Neural progenitor cell (in vitro differentiated cells): ENCODE results near the gene MIER2. TPM values are rescaled to one million over a fixed set of nuclear protein-coding genes. Genes with fewer than 3 reads are reported as not detected.
A peak's percentile ranks its signal among the peaks of the same experiment; 100 is the strongest.

ENCODE experiments used
- DNase-seq: peaks from one replicate; pipeline ENCODE4 v3.0.0-alpha.2; 2016; ENCODE audit warnings: low spot score
- H2AFZ ChIP-seq: fragments of 200-600 bp; sonication (generic); replicated peaks from 2 replicates; pipeline ENCODE4 v1.6.1; 2016; ENCODE audit warnings: antibody characterized with exemption
- H3F3A ChIP-seq: fragments of 200-600 bp; sonication (generic); 2 replicates; pipeline ENCODE4 v1.6.1; 2016; ENCODE audit warnings: antibody characterized with exemption, low read depth
- H3K27ac ChIP-seq: fragments of 200-600 bp; sonication (generic); 2 replicates; pipeline ENCODE4 v1.5.1; 2016; ENCODE audit warnings: mild to moderate bottlenecking
- H3K27me3 ChIP-seq: fragments of 200-600 bp; sonication (generic); 2 replicates; pipeline ENCODE4 v1.6.1; 2016; ENCODE audit warnings: mild to moderate bottlenecking, moderate library complexity
- H3K36me3 ChIP-seq: fragments of 200-600 bp; sonication (generic); 2 replicates; pipeline ENCODE4 v1.5.1; 2016
- H3K4me1 ChIP-seq: fragments of 200-600 bp; sonication (generic); 2 replicates; pipeline ENCODE4 v1.6.1; 2016; ENCODE audit warnings: mixed run types
- H3K4me2 ChIP-seq: fragments of 200-600 bp; sonication (generic); 2 replicates; pipeline ENCODE4 v1.6.1; 2016
- H3K4me3 ChIP-seq: fragments of 200-600 bp; sonication (generic); 2 replicates; pipeline ENCODE4 v1.5.1; 2016
- H3K79me2 ChIP-seq: fragments of 200-600 bp; sonication (generic); 2 replicates; pipeline ENCODE4 v1.6.1; 2016; ENCODE audit warnings: low read depth
- H3K9ac ChIP-seq: fragments of 200-600 bp; sonication (generic); 2 replicates; pipeline ENCODE4 v1.6.1; 2016
- H3K9me3 ChIP-seq: fragments of 200-600 bp; sonication (generic); 2 replicates; pipeline ENCODE4 v1.5.1; 2016; ENCODE audit warnings: low read depth
- H4K20me1 ChIP-seq: fragments of 200-600 bp; sonication (generic); 2 replicates; pipeline ENCODE4 v1.6.1; 2016; ENCODE audit warnings: low read depth
- H3K27ac Mint-ChIP-seq: 3 replicates; pipeline ENCODE4 v1.8.0; 2021; ENCODE audit warnings: mixed read lengths
- H3K27me3 Mint-ChIP-seq: 2 replicates; pipeline ENCODE4 v1.8.0; 2022; ENCODE audit warnings: low read depth, mild to moderate bottlenecking, inconsistent platforms, moderate library complexity, mixed read lengths; ENCODE audit not compliant: insufficient read depth
- H3K36me3 Mint-ChIP-seq: 3 replicates; pipeline ENCODE4 v1.8.0; 2021; ENCODE audit warnings: mixed read lengths
- H3K4me1 Mint-ChIP-seq: 3 replicates; pipeline ENCODE4 v1.8.0; 2021; ENCODE audit warnings: mixed read lengths
- H3K4me3 Mint-ChIP-seq: 3 replicates; pipeline ENCODE4 v1.8.0; 2021; ENCODE audit warnings: mild to moderate bottlenecking, moderate library complexity, mixed read lengths
- H3K9me3 Mint-ChIP-seq: 3 replicates; pipeline ENCODE4 v1.8.0; 2020; ENCODE audit warnings: mixed read lengths
- EZH2 ChIP-seq: fragments of 200-600 bp; sonication (generic); IDR thresholded peaks from 2 replicates; pipeline ENCODE4 v1.6.1; 2017; ENCODE audit warnings: antibody characterized with exemption, mild to moderate bottlenecking, moderate library complexity
- EZH2phosphoT487 ChIP-seq: fragments of 200-600 bp; sonication (generic); IDR thresholded peaks from 2 replicates; pipeline ENCODE4 v1.6.1; 2017; ENCODE audit warnings: antibody characterized with exemption
- total RNA-seq: library from RNA; depleted of rRNA; stranded (reverse); fragments of >200 nt; gene quantifications from 2 replicates; pipeline ENCODE4 v1.2.3, GENCODE V29; 2015; ENCODE audit warnings: low replicate concordance
- TF ChIP-seq, protein P1 (sequence below): fragments of 200-600 bp; sonication (generic); IDR thresholded peaks from 2 replicates; pipeline ENCODE4 v1.5.1; 2017; ENCODE audit warnings: antibody characterized with exemption, mild to moderate bottlenecking

Gene MIER2
- total RNA-seq, 1 donor from 2014 or later, result 12.9 TPM

DNA sequence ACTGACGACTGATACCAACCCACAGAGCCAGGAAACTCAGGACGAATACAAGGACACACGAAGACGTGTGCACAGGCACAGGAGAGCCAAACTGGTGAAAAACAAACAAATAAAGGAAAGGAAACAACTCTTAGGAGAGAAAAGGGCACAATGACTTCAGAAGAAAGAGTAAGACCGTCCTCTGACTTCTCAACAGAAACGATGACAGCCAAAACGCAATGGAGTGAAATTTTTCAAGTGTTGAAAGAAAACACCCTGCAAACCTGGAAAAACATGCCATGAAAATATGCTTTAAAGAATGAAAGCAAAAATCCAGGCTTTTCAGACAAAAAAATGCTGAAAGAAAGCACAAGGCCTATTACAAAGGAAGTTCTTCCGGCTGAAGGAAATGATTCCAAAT is 28.8 kb downstream of the MIER2 start:
- Histone ChIP-seq H3K27me3 (no peaks in the 10 kb centered on the region), H3F3A (no peaks in the 10 kb centered on the region), H3K9ac (no peak overlapping the region), H3K4me2 (no peak overlapping the region), H3K79me2 (peaks cover 51% of the 10 kb centered on the region), H3K4me3 (no peak overlapping the region), H4K20me1 (peaks cover 7% of the 10 kb centered on the region), H3K9me3 (no peaks in the 10 kb centered on the region), H2AFZ (no peak overlapping the region), H3K4me1 (no peaks in the 10 kb centered on the region), H3K27ac (no peak overlapping the region), H3K36me3 (no peaks in the 10 kb centered on the region)
- H3K4me3 Mint-ChIP-seq, result no peak overlapping the region
- peaks cover 39% of the 10 kb centered on the region for H3K36me3 Mint-ChIP-seq
- H3K4me1 Mint-ChIP-seq, result no peaks in the 10 kb centered on the region
- no peak overlapping the region for H3K27ac Mint-ChIP-seq
- TF ChIP-seq EZH2 (no peak), EZH2phosphoT487 (no peak)
- TF ChIP-seq, protein P1, sequence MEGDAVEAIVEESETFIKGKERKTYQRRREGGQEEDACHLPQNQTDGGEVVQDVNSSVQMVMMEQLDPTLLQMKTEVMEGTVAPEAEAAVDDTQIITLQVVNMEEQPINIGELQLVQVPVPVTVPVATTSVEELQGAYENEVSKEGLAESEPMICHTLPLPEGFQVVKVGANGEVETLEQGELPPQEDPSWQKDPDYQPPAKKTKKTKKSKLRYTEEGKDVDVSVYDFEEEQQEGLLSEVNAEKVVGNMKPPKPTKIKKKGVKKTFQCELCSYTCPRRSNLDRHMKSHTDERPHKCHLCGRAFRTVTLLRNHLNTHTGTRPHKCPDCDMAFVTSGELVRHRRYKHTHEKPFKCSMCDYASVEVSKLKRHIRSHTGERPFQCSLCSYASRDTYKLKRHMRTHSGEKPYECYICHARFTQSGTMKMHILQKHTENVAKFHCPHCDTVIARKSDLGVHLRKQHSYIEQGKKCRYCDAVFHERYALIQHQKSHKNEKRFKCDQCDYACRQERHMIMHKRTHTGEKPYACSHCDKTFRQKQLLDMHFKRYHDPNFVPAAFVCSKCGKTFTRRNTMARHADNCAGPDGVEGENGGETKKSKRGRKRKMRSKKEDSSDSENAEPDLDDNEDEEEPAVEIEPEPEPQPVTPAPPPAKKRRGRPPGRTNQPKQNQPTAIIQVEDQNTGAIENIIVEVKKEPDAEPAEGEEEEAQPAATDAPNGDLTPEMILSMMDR, result no peak
- DNase-seq, result no peak
- peaks cover 22% of the 10 kb centered on the region for H3K9me3 Mint-ChIP-seq
- peaks cover 1% of the 10 kb centered on the region for H3K27me3 Mint-ChIP-seq

DNA sequence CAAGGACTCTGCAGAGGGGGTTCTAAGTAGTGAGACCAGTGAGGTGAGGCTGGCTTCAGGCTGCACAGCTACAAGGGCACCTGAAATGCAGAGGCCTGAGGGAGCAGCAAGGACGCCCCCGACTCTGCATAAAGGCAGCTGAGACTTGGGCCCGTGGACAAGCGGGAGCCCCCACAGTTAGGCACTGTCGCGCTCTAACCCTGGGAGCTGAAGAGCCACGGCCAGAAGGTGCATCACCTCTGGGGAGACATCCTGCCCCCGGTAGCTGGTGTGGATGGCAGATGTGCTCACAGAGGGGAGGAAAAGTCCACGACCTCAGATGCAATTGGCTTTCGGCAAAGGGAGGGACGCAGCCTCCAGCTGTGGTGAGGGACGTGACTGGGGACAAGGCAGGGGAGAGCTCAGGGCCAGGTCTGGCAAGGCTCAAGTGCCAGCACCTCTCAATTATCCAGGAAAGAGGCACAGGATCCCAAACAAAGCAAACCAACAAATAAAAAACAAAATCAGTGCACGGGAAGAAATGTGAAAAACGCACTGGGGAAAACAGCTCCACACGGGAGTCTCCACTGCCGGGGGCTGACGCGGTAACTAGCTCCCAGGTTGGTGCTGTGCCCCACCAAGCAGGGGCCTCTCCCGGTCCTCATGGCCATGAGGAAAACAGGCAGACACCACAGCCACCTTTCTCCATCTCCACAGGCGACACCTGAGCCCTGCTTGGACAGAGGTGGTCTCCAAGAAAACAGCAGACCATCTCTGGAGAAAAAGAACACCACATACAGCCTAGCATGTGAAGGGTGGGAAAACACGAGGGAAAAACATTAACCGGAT is 30.4 kb downstream of the MIER2 start:
- TF ChIP-seq EZH2, result no peak
- Histone ChIP-seq H3K27ac (no peak overlapping the region), H3K36me3 (no peaks in the 10 kb centered on the region), H2AFZ (no peak overlapping the region), H3K27me3 (no peaks in the 10 kb centered on the region), H3K79me2 (peaks cover 37% of the 10 kb centered on the region), H4K20me1 (peaks cover 14% of the 10 kb centered on the region), H3K4me2 (no peak overlapping the region), H3K9ac (no peak overlapping the region), H3F3A (no peaks in the 10 kb centered on the region), H3K4me3 (no peak overlapping the region), H3K9me3 (no peaks in the 10 kb centered on the region), H3K4me1 (no peaks in the 10 kb centered on the region)
- DNase-seq, result no peak
- H3K36me3 Mint-ChIP-seq, result peaks cover 30% of the 10 kb centered on the region
- H3K9me3 Mint-ChIP-seq, result peaks cover 12% of the 10 kb centered on the region
- H3K4me3 Mint-ChIP-seq, result no peak overlapping the region
- no peaks in the 10 kb centered on the region for H3K4me1 Mint-ChIP-seq
- H3K27ac Mint-ChIP-seq, result peak overlapping the region; percentile 50
- no peaks in the 10 kb centered on the region for H3K27me3 Mint-ChIP-seq

- Mint-ChIP-seq H3K36me3 (peaks cover 26% of the 10 kb centered on the region), H3K27ac (peak overlapping the region; percentile 50), H3K4me3 (no peak overlapping the region), H3K27me3 (no peaks in the 10 kb centered on the region), H3K4me1 (no peaks in the 10 kb centered on the region), H3K9me3 (peaks cover 9% of the 10 kb centered on the region)
- Histone ChIP-seq H3F3A (no peaks in the 10 kb centered on the region), H3K4me3 (no peak overlapping the region), H3K79me2 (peaks cover 28% of the 10 kb centered on the region), H3K27me3 (no peaks in the 10 kb centered on the region), H2AFZ (no peak overlapping the region), H3K9me3 (no peaks in the 10 kb centered on the region), H4K20me1 (peaks cover 16% of the 10 kb centered on the region), H3K4me2 (no peak overlapping the region), H3K4me1 (no peaks in the 10 kb centered on the region), H3K27ac (no peak overlapping the region), H3K9ac (no peak overlapping the region), H3K36me3 (no peaks in the 10 kb centered on the region)
- DNase-seq, result no peak
- TF ChIP-seq EZH2phosphoT487 (no peak), EZH2 (no peak)
- TF ChIP-seq, protein P1, result no peak
Observed at GRCh38 chr19:313169-313987, 31.2 kb downstream of the MIER2 start.
